ENCODE measurements around the gene WNT3.

Gene WNT3

GRCh38 chr17:46811978-46812583 lies 6.4 kb downstream of the WNT3 start:
- no peak overlapping the region for H3K4me3 ChIP-seq (ENCODE audit: insufficient read length, low read depth)
- no peak overlapping the region for H3K9ac ChIP-seq (ENCODE audit: insufficient read length, low read depth)
- peaks cover 46% of the 10 kb centered on the region for H3K27me3 ChIP-seq (ENCODE audit: insufficient read depth, insufficient read length)
- TF ChIP-seq YY1 (IDR thresholded peaks at IDR 0.05; ENCODE audit: insufficient read depth, insufficient read length): no peak
- no peak for DNase-seq (ENCODE audit: low read depth, low spot score)
- H3K36me3 ChIP-seq (ENCODE audit: insufficient read depth, insufficient read length, low read length): no peaks in the 10 kb centered on the region
- H3K4me1 ChIP-seq (ENCODE audit: insufficient read depth, insufficient read length): peaks cover 12% of the 10 kb centered on the region
- no peaks in the 10 kb centered on the region for H3K9me3 ChIP-seq (ENCODE audit: insufficient read depth, low read length)

GRCh38 chr17:46810837-46811236 lies 7.7 kb downstream of the WNT3 start:
- Histone ChIP-seq H3K4me1 (ENCODE audit: insufficient read depth, insufficient read length) (peaks cover 11% of the 10 kb centered on the region), H3K9ac (ENCODE audit: insufficient read length, low read depth) (no peak overlapping the region)

GRCh38 chr17:46809110-46809571 lies 9.4 kb downstream of the WNT3 start:
- no peak for TF ChIP-seq SUZ12 (IDR thresholded peaks at IDR 0.05; ENCODE audit: extremely low read depth, insufficient read depth, insufficient read length)
- TF ChIP-seq YY1 (IDR thresholded peaks at IDR 0.05; ENCODE audit: insufficient read depth, insufficient read length): no peak
- TF ChIP-seq ZNF274 (IDR thresholded peaks at IDR 0.05; ENCODE audit: low read depth, low read length): no peak
- peaks cover 2% of the 10 kb centered on the region for H3K4me1 ChIP-seq (ENCODE audit: insufficient read depth, insufficient read length)
- DNase-seq (ENCODE audit: low read depth, low spot score): no peak
- peaks cover 21% of the 10 kb centered on the region for H3K27me3 ChIP-seq (ENCODE audit: insufficient read depth, insufficient read length)
- H3K9me3 ChIP-seq (ENCODE audit: insufficient read depth, low read length): peaks cover 11% of the 10 kb centered on the region; the same call in 1 of the 2 replicates
- H3K9ac ChIP-seq (ENCODE audit: insufficient read length, low read depth): no peak overlapping the region
- peaks cover 6% of the 10 kb centered on the region for H3K36me3 ChIP-seq (ENCODE audit: insufficient read depth, insufficient read length, low read length)
- no peak overlapping the region for H3K4me3 ChIP-seq (ENCODE audit: insufficient read length, low read depth)

More at GRCh38 chr17:46810837-46811236, 7.7 kb downstream of the WNT3 start:
- DNase-seq (ENCODE audit: low read depth, low spot score): no peak
- TF ChIP-seq SUZ12 (IDR thresholded peaks at IDR 0.05; ENCODE audit: extremely low read depth, insufficient read depth, insufficient read length): no peak
- TF ChIP-seq YY1 (IDR thresholded peaks at IDR 0.05; ENCODE audit: insufficient read depth, insufficient read length): no peak
- no peak overlapping the region for H3K4me3 ChIP-seq (ENCODE audit: insufficient read length, low read depth)
- peaks cover 1% of the 10 kb centered on the region; the same call in 1 of the 2 replicates for H3K9me3 ChIP-seq (ENCODE audit: insufficient read depth, low read length)
- peaks cover 2% of the 10 kb centered on the region for H3K36me3 ChIP-seq (ENCODE audit: insufficient read depth, insufficient read length, low read length)
- peaks cover 34% of the 10 kb centered on the region for H3K27me3 ChIP-seq (ENCODE audit: insufficient read depth, insufficient read length)

GRCh38 chr17:46805771-46806170 lies 12.7 kb downstream of the WNT3 start:
- H3K9ac ChIP-seq (ENCODE audit: insufficient read length, low read depth): no peak overlapping the region
- no peak for DNase-seq (ENCODE audit: low read depth, low spot score)
- peaks cover 2% of the 10 kb centered on the region for H3K4me1 ChIP-seq (ENCODE audit: insufficient read depth, insufficient read length)
- peaks cover 6% of the 10 kb centered on the region for H3K36me3 ChIP-seq (ENCODE audit: insufficient read depth, insufficient read length, low read length)
- no peak overlapping the region for H3K4me3 ChIP-seq (ENCODE audit: insufficient read length, low read depth)
- H3K27me3 ChIP-seq (ENCODE audit: insufficient read depth, insufficient read length): no peaks in the 10 kb centered on the region
- TF ChIP-seq SUZ12 (IDR thresholded peaks at IDR 0.05; ENCODE audit: extremely low read depth, insufficient read depth, insufficient read length): no peak
- no peak for TF ChIP-seq YY1 (IDR thresholded peaks at IDR 0.05; ENCODE audit: insufficient read depth, insufficient read length)
- no peak for TF ChIP-seq ZNF274 (IDR thresholded peaks at IDR 0.05; ENCODE audit: low read depth, low read length)
- H3K9me3 ChIP-seq (ENCODE audit: insufficient read depth, low read length): peaks cover 11% of the 10 kb centered on the region; the same call in 1 of the 2 replicates

GRCh38 chr17:46803544-46803943 lies 14.9 kb downstream of the WNT3 start:
- H3K27me3 ChIP-seq (ENCODE audit: insufficient read depth, insufficient read length): no peaks in the 10 kb centered on the region
- H3K9me3 ChIP-seq (ENCODE audit: insufficient read depth, low read length): peaks cover 11% of the 10 kb centered on the region; the same call in 1 of the 2 replicates
- peaks cover 2% of the 10 kb centered on the region for H3K4me1 ChIP-seq (ENCODE audit: insufficient read depth, insufficient read length)
- peak overlapping the region; percentile 57 for H3K9ac ChIP-seq (ENCODE audit: insufficient read length, low read depth)
- H3K4me3 ChIP-seq (ENCODE audit: insufficient read length, low read depth): no peak overlapping the region
- peaks cover 6% of the 10 kb centered on the region for H3K36me3 ChIP-seq (ENCODE audit: insufficient read depth, insufficient read length, low read length)
- no peak for DNase-seq (ENCODE audit: low read depth, low spot score)
- no peak for TF ChIP-seq ZNF274 (IDR thresholded peaks at IDR 0.05; ENCODE audit: low read depth, low read length)
- no peak for TF ChIP-seq SUZ12 (IDR thresholded peaks at IDR 0.05; ENCODE audit: extremely low read depth, insufficient read depth, insufficient read length)
- TF ChIP-seq YY1 (IDR thresholded peaks at IDR 0.05; ENCODE audit: insufficient read depth, insufficient read length): no peak

- H3K4me1 ChIP-seq (ENCODE audit: insufficient read depth, insufficient read length): peaks cover 2% of the 10 kb centered on the region
- TF ChIP-seq ZNF274 (IDR thresholded peaks at IDR 0.05; ENCODE audit: low read depth, low read length): no peak
- TF ChIP-seq YY1 (IDR thresholded peaks at IDR 0.05; ENCODE audit: insufficient read depth, insufficient read length): no peak
- TF ChIP-seq SUZ12 (IDR thresholded peaks at IDR 0.05; ENCODE audit: extremely low read depth, insufficient read depth, insufficient read length): no peak
- no peak overlapping the region for H3K4me3 ChIP-seq (ENCODE audit: insufficient read length, low read depth)
- peaks cover 6% of the 10 kb centered on the region for H3K36me3 ChIP-seq (ENCODE audit: insufficient read depth, insufficient read length, low read length)
- H3K9ac ChIP-seq (ENCODE audit: insufficient read length, low read depth): no peak overlapping the region
- DNase-seq (ENCODE audit: low read depth, low spot score): no peak
- no peaks in the 10 kb centered on the region for H3K27me3 ChIP-seq (ENCODE audit: insufficient read depth, insufficient read length)
- H3K9me3 ChIP-seq (ENCODE audit: insufficient read depth, low read length): peaks cover 11% of the 10 kb centered on the region; the same call in 1 of the 2 replicates
These were observed 15.7 kb downstream of the WNT3 start for GRCh38 chr17:46802800-46803199.

- Histone ChIP-seq H3K4me1 (ENCODE audit: insufficient read depth, insufficient read length) (peaks cover 3% of the 10 kb centered on the region), H3K27me3 (ENCODE audit: insufficient read depth, insufficient read length) (no peaks in the 10 kb centered on the region), H3K9ac (ENCODE audit: insufficient read length, low read depth) (no peak overlapping the region), H3K4me3 (ENCODE audit: insufficient read length, low read depth) (no peak overlapping the region), H3K9me3 (ENCODE audit: insufficient read depth, low read length) (peaks cover 7% of the 10 kb centered on the region; the same call in 1 of the 2 replicates), H3K36me3 (ENCODE audit: insufficient read depth, insufficient read length, low read length) (peaks cover 1% of the 10 kb centered on the region)
- TF ChIP-seq YY1 (IDR thresholded peaks at IDR 0.05; ENCODE audit: insufficient read depth, insufficient read length) (no peak), ZNF274 (IDR thresholded peaks at IDR 0.05; ENCODE audit: low read depth, low read length) (no peak), SUZ12 (IDR thresholded peaks at IDR 0.05; ENCODE audit: extremely low read depth, insufficient read depth, insufficient read length) (no peak)
- no peak for DNase-seq (ENCODE audit: low read depth, low spot score)
These were observed 17.9 kb downstream of the WNT3 start for GRCh38 chr17:46800573-46800972.
